Glomerular endothelial cell (primary cell): ENCODE data around the gene KCNG2. TPM values are rescaled to one million over a fixed set of nuclear protein-coding genes. Genes with fewer than 3 reads are reported as not detected.

Experiments
- DNase-seq: peaks from one replicate; pipeline ENCODE4 v3.0.0-alpha.2; 2011; ENCODE audit warnings: low read depth, low spot score; ENCODE audit errors: extremely low read depth
- total RNA-seq: library from RNA; depleted of rRNA; stranded (reverse); fragments of >200 nt; gene quantifications from 2 replicates; pipeline ENCODE4 v1.2.3, GENCODE V29; 2015

The KCNG2 gene
- total RNA-seq, 1 donor from 2014 or later, result not detected

- DNase-seq, result no peak
These were observed 970 bp upstream of the KCNG2 start for GRCh38 chr18:79796531-79797405.

DNA sequence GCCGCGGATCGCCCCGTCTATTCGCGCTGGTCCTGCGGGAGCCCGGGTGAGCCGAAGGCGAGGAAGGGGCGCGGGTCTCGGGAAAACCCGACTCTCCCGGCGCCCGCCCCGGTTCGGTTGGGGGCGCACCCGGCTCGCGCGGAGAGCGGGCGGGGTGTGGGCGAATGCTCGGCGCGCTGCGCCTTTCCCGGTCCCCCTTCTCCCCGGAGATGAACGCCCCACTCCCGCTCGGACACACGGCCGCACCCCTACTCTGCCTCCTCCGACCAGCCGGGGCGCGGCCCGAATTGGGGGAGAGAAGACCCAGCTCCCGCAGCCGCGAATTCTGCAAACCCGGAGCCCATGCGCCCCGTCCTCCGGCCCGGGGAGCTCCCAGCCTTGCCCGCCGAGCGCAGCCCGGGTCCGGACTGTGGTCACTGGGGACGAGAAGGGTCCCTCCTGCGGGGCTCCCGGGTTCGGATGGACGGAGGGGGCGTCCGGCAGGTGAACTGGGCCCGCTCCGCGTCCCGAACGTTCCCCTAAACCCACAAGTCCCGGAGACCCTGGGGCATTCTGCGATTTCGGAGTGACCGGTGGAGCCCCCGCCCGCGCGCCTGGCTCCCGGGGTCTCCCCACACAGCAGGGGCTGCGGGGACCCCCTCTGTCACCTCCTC, 734 bp downstream of the KCNG2 start:
- DNase-seq, result no peak

DNA sequence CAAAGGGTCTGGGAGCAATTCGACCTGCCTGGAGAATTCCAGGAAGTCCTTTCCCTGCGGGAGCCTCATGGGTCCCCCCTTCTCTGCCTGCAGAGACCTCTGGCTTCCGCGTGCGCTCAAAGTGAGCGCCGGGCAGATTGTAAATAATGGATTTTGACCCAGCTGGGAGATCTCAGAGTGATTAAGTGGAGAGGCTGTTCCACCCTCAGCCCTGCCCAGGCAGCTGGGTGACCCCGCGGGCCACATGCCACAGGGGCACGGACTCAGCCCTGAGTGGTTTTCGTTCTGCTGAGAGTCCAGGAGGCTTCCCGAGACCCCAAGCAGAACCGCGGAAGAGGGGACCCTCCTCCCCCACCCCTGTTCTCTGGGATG, 1.2 kb downstream of the KCNG2 start:
- no peak for DNase-seq

DNA sequence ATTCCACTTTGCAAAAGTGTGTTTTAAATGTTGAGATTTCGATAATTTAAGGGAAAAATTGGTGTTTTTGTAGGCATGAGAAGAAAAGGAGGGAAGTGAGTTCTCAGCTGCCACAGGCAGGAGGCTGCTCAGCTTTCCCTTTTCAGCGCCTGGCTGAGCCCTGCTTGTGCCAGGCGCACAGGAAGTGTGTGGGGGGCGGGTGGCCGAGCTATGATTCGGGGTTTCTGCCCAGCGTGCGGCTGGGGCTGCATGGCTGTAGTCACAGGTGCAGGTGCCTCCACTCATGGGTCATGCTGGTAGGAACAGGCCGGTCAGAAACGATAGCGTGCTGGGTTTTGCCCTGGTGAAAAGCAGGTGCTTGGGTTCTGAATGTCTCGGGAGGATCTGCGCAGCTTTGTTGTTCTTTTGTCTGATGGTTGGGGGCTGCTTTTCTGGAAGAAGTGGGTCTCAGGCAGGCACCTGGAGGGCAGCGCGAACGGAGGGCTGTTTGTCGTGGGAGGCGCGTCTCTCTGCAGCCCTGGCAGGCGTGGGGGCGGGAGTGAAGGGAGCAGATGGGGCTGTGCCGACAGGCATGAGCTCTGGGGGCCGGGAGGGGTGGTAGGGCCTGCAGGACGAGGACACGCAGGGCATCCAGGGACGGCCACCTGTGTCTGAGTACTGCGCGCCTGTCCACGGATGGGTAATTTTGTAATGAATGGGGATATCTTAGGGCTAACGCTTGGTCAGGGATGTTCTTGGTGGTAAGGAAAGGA, 2.1 kb downstream of the KCNG2 start:
- no peak for DNase-seq

GRCh38 chr18:79800371-79801180, 2.8 kb downstream of the KCNG2 start:
- DNase-seq, result no peak

GRCh38 chr18:79801217-79801616, 3.5 kb downstream of the KCNG2 start:
- no peak for DNase-seq

DNA sequence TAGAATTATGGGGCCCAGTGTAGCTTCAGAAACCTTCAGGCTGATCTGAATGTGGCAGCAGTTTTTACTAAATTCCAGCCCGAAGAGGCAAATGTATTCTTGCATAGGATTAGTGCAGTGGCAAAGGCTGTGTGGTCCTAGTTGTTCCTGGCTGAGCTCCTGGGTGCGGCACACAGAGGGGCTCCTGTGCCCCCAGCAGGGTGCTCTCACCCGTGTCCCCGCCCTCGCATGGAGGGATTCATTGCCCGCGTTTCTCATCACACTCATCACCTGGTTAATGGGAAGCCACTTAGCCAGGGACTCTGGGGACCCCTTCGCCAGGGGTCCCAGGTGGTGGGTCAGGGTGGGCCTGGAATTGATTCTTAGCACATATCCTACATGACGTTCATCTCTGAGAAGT, 3.9 kb downstream of the KCNG2 start:
- DNase-seq, result no peak

DNA sequence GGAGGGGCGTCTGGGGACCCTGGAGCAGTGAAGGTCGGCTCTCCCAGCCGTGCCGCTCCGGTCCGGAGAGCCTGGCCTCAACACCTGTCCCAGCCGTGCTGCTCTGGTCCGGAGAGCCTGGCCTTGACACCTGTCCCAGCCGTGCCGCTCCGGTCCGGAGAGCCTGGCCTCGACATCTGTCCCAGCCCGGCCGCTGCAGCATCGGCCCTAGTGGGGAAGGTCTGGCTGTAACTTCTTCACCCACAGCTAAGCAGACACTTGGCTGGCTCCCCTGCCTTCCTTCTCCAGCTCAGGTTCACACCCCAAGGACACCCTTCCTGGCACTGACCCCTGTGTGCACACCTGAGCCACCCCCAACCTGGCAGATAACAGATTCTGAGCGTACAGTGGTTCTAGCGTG, 4.6 kb downstream of the KCNG2 start:
- no peak for DNase-seq

GRCh38 chr18:79803611-79804051, 5.9 kb downstream of the KCNG2 start:
- no peak for DNase-seq

DNA sequence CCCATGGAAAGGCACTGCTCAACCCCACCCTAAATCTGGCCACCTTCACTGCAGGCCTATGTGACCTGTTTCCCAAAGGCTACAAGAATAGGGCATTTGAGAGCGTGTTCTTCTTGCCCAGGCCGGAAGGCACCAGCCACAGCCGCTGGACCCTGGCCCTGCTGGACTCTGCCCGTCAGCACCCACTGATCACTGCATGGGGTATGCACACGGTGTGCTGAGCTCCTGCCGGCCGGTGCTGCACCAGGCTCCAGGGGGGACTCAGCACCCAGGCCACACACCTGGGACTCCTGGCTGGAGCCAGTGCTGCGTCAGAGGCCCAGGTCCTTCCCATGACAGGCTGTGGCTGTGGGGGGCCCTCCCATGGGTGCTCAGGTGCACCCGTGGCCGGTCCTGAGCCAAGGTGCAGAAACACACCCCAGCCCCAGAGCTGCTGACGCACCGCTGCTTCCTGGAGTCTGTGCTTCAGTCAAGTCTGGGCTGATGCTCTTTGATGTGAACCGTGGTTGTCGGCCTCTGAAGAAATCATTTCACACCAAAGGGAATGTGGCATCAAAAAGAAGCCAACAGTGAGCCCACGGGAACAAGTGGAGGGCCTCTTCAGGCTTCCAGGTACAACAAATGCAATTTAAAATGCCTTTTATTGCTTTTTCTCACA, 6.5 kb downstream of the KCNG2 start:
- DNase-seq, result no peak

DNA sequence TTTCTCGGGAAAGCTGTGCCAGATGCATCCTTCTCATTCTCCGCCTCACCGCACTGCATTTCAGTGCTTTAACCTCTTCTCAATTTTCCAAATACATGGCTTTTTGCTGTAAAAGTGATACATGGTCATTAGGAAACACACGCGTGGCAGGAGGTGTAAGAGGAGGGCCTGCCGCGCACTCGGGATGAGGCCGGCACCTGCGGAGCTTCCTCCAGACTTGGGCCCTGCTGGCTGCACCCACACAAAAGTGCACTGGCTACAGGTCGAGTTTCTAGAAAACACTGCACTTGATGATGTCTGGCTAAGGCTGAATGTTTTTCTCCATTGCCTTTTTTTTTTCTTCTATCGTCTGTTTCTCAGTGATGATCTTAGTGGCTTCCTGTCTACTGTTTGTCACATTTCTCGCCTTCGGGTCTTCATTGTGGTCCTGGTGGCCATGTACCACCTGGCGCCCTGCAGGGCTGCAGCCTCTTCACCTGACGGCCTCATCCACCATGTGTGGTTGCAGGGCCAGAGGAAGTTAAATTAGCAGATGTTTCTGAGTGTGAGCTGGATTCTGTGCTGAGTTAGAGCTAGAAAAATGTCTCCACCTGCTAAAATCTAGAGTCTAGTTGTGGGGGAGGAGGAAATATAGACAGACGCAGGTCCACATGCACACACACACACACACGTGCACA, 7.6 kb downstream of the KCNG2 start:
- no peak for DNase-seq

DNA sequence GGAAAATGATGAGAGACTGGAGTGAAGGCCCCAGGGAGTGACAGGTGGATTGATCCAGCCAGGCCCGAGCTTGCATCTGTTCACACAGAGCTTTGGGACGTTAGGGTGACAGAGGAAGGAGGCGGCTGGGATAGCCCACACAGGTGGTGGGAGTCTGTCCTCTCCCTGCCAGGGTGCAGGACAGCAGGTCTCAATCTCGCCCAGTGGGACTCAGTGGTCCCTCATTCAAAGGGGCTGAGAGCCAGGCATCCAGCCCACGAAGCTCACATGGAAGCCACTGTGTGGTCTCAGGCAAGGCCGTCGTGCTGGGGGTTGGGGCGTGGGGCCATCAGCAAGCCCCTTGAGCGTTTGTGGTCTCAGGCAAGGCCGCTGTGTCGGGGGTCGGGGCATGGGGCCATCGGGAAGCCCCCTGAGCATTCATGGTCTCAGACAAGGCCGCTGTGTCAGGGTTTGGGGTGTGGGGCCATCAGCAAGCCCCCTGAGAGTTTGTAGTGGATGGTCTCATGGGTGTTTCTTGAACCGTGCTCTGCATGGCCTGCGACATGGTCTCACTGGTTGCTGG, 8.3 kb downstream of the KCNG2 start:
- DNase-seq, result no peak

DNA sequence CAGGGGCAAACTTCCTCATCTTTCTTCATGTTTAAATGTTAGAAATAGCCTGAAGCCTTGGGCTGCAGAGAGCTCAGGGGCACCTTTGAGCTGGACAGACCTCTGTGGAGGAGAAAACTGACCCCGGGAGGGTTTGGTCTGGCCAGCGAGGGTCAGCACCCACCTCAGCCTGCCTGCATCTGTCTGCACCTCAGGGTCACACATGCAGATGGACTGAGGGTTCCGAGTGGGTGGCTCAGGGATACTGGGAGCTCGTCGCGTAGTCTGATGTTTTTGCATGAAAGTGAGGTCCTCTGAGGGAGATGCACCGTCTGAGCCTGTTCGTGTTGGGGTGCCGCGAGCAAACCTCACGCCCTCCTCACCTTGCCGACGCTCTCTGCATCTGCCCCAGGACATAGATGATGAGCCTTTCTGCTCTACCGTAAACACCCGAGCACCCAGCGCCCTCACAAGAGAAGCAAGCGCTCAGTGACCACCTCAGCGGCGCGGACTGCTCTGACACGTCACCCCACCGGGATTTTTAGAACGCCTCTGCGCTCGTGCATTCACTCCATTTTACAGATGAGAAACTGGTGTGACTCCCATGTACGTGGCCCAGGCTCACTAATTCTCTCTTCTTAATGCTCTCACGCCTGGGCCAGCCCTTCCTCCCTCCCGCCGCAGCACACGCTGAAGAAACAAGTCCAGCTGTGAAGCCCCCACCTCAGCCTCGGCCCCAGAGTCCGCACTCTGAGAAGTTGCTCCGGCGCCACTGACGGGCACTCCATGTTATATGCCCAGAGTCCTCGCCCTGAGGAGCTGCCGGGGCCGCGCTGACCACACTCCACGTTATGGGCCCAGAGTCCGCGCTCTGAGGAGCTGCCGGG, 9.5 kb downstream of the KCNG2 start:
- no peak for DNase-seq

DNA sequence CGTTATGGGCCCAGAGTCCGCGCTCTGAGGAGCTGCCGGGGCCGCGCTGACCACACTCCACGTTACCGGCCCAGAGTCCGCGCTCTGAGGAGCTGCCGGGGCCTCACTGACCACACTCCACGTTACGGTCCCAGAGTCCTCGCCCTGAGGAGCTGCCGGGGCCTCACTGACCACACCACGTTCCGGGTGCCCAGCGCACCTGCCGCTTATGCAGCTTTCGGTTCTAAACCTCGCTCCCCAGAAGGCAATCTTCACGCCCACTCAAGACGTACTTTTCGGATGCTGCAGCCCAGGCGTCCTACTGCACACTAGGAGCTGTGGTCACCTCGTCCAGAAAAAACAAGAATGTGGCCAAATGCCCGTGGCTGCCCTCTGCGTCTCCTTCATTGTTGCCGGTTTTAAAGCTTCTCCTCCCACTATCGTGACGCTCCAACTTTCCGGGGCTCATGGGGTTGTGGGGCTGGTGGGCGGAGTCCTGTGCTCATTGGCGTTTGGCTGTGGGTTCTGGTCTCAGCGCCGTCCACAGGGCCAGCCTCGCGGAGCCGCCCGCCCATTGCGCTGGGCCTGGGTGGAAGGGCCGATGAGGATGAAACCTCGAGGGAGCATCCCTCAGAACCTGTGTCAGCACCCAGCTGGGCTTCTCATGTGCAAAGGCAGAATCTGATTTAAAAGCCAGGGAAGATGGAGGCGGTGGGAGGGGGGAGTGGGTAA, 11.9 kb downstream of the KCNG2 start:
- DNase-seq, result no peak

DNA sequence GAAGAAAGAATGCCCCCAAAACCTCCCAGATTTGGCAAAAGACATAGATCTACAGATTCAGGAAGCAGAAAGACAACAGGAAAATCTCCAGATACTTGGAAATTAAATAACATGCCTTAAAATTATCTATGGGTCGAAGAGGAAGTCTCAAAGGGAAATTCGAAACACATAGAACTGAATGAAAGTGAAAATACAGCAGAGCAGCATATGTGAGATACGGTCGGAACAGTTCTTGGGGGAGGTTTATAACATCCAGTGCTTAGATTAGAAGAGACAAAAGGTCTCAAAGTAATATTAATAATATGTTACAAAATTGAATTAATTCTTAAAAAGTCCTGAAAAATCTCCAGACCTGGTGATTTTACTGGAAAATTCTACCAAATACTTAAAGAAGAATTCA, 14.3 kb downstream of the KCNG2 start:
- DNase-seq, result no peak

- no peak for DNase-seq
These were observed 16.6 kb downstream of the KCNG2 start for GRCh38 chr18:79814373-79814772.

DNA sequence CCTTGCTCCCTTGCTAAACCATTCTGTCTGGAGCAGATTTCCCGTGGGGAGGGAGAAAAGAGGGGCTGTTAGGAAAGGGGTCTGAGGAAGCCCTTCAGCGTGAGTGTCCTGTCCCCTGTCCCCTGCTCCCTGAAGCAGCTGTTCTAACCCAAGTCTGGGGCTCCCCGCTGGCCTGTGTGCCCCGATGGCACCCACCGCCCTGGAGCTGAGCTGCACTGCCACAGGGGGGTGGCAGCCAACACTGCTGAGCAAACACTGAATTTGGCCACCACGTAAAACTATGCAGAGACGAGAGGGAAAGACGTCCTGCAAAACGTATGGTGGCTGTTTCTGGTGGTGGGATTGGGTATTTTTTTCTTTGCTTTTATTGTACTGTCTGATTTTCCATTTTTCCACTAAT, 17.9 kb downstream of the KCNG2 start:
- DNase-seq, result no peak

GRCh38 chr18:79816092-79816491, 18.4 kb downstream of the KCNG2 start:
- DNase-seq, result no peak
